GM06990 (cell line): ENCODE measurements around the gene CLUH.

Experiments
- DNase-seq: peaks from one replicate; pipeline ENCODE4 v3.0.0-alpha.2; 2011; ENCODE audit not compliant: insufficient read length; ENCODE audit errors: extremely low read depth
- H3K27me3 ChIP-seq: replicated peaks from 2 replicates; pipeline ENCODE4 v1.6.0; 2011; ENCODE audit warnings: low read length; ENCODE audit not compliant: control insufficient read depth, insufficient read depth
- H3K36me3 ChIP-seq: 2 replicates; pipeline ENCODE4 v1.5.1; 2011; ENCODE audit warnings: low read length; ENCODE audit not compliant: control insufficient read depth, insufficient read depth
- H3K4me3 ChIP-seq: replicated peaks from 2 replicates; pipeline ENCODE4 v1.5.1; 2011; ENCODE audit warnings: low read depth, mild to moderate bottlenecking, control low read depth, low read length
- TF ChIP-seq, protein P1 (sequence below): IDR thresholded peaks from 2 replicates; pipeline ENCODE4 v1.5.1; 2011; ENCODE audit warnings: low read length, control low read depth, mild to moderate bottlenecking, inconsistent platforms; ENCODE audit not compliant: insufficient read depth, poor library complexity, severe bottlenecking

The CLUH gene

DNA sequence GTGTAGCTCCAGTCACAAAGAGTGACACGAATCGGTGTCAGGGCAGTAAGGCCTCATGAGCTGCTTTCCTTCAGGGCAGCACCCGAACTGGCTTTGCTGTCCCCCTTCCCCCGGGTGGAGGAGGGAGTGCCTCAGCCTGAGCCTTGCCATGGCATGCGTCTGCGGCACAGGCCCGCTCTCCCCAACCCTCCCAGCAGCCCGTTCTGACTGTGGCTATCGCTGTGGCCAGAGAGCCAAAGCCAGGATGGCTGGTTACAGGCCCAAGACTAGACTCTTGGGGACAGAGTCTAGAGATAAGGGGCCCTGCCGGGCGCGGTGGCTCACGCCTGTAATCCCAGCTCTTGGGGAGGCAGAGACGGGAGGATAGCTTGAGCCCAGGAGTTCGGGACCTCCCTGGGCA lies 25.9 kb downstream of the CLUH start:
- H3K27me3 ChIP-seq = no peaks in the 10 kb centered on the region
- DNase-seq = no peak
- no peak overlapping the region for H3K4me3 ChIP-seq
- TF ChIP-seq, protein P1, sequence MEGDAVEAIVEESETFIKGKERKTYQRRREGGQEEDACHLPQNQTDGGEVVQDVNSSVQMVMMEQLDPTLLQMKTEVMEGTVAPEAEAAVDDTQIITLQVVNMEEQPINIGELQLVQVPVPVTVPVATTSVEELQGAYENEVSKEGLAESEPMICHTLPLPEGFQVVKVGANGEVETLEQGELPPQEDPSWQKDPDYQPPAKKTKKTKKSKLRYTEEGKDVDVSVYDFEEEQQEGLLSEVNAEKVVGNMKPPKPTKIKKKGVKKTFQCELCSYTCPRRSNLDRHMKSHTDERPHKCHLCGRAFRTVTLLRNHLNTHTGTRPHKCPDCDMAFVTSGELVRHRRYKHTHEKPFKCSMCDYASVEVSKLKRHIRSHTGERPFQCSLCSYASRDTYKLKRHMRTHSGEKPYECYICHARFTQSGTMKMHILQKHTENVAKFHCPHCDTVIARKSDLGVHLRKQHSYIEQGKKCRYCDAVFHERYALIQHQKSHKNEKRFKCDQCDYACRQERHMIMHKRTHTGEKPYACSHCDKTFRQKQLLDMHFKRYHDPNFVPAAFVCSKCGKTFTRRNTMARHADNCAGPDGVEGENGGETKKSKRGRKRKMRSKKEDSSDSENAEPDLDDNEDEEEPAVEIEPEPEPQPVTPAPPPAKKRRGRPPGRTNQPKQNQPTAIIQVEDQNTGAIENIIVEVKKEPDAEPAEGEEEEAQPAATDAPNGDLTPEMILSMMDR = no peak
- peaks cover 14% of the 10 kb centered on the region for H3K36me3 ChIP-seq

DNA sequence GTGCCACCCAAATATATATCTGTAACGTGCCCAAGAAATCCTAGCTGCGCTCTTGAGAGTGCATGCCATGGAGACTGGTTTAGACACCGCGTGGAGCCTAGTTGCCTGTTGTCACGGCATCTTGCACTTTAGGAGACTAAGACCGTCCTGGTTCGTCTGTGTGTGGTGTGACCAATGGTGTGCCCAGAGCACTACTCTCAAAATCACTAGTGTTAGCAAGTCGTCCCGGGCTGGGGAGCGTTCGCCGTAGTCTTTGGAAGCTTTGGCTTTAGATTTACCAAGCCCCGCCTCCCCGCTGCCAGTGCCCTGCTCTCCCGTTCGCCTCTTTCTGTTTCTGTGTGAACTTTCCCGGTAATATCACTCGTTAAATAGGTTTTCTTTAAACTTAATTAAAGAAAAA lies 27.0 kb downstream of the CLUH start:
- DNase-seq = no peak
- TF ChIP-seq, protein P1 = no peak
- Histone ChIP-seq H3K27me3 (no peaks in the 10 kb centered on the region), H3K4me3 (no peak overlapping the region), H3K36me3 (peaks cover 12% of the 10 kb centered on the region)

DNA sequence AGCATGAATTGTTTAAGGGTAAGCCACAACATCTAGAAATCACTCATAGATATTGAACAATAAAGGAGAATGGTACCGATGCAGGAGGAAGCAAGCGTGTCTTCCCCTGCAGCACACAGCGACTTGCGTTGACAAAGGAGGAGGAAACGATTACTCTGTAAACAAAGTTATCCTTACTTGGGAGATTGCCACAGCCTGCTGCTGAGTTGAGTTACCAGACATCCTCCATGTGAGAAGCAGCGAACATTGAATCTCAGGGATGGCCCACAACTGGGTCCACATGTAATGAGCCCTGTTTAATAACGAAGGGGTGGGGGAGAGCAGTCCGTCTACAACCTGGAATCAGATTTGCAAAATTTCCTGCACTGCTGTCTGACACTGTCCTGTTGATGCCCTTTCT lies 27.7 kb downstream of the CLUH start:
- Histone ChIP-seq H3K4me3 (no peak overlapping the region), H3K27me3 (no peaks in the 10 kb centered on the region), H3K36me3 (peaks cover 12% of the 10 kb centered on the region)
- no peak for DNase-seq
- TF ChIP-seq, protein P1 = no peak

DNA sequence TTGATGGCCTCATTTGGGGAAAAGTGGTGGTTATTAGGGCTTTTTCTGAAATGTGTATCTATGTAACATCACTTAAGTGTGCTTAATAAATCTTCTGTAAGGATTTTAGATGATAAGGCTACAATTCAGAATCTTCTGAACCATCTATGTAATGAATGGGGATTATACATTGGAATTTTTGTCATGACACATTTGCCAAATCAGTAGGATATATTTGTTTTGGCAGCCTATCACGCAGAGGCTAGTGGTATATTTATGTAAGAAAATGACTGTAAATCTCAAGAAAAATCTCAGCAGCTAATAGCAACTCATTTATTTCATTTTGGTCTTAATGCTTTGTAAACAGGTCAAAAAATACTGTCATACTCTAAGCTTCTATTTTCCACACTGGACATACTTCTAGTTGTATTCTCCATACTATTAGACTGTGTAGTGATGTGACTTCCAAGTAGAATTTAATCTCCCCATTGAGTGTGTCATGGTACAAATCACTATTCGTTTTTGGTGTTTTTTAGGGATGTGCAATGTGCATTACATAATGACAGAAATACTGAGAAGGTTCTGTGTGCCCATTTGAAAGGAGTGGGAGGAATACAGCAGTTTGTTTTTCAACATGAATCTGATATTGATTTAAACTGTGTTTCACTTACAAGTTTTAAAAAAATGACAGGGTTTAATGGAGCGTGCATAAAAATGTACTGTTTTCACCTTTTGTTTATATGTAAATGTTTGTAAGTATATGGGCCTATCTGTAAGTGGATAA lies 29.2 kb downstream of the CLUH start:
- H3K36me3 ChIP-seq = peaks cover 12% of the 10 kb centered on the region
- H3K27me3 ChIP-seq = no peaks in the 10 kb centered on the region
- TF ChIP-seq, protein P1 = no peak
- no peak overlapping the region for H3K4me3 ChIP-seq
- no peak for DNase-seq

DNA sequence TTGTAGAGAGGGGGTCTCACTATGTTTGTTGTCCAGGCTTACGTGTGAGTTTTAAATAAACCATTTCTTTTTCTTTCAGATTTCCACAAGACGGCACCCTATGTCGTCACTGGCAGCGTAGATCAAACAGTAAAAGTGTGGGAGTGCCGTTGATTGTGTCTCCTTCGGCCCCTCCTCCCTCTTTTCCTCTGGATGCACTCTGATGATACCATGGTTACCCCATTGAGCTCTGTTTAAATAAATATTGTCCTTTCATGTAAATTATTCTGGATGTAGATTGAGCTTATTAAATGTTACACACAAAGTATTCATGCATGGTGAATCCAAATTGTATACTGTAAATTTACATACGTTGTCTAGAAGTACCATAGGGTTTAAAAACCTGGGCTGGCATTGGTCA lies 29.9 kb downstream of the CLUH start:
- Histone ChIP-seq H3K36me3 (peaks cover 12% of the 10 kb centered on the region), H3K4me3 (no peak overlapping the region), H3K27me3 (no peaks in the 10 kb centered on the region)
- DNase-seq = no peak
- TF ChIP-seq, protein P1 = no peak
